Astrocyte (in vitro differentiated cells and primary cell): Measurements from ENCODE around the gene TEC.

Experiments used
- EZH2 ChIP-seq: IDR thresholded peaks from 2 replicates; pipeline ENCODE4 v1.6.1; 2012; ENCODE audit warnings: mild to moderate bottlenecking, low read length, inconsistent platforms; ENCODE audit not compliant: insufficient read depth
- TF ChIP-seq, protein P1 (sequence below): IDR thresholded peaks from 2 replicates; pipeline ENCODE4 v1.5.1; 2011; ENCODE audit warnings: low read depth, mild to moderate bottlenecking, inconsistent platforms, low read length, moderate library complexity; ENCODE audit not compliant: insufficient read depth

DNA sequence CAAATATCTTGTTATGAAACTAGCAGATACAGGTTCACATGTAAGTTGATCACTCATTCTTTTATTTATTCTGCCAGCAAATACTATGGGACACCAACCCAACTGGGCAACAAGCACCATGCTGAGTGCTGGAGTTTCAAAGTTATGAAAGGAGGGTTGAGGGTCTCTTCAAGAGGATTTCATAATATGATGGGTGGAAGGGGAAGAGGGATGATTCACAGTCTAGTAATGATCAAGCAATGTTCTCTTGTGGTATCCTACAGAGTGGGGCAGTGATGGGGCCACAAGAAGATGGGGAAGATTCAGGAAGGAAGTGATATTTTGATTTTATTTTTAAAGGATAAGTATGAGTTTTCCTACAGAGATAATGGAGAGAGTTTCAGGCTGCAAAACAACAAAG, 89.4 kb downstream of the TEC start:
- TF ChIP-seq, protein P1, sequence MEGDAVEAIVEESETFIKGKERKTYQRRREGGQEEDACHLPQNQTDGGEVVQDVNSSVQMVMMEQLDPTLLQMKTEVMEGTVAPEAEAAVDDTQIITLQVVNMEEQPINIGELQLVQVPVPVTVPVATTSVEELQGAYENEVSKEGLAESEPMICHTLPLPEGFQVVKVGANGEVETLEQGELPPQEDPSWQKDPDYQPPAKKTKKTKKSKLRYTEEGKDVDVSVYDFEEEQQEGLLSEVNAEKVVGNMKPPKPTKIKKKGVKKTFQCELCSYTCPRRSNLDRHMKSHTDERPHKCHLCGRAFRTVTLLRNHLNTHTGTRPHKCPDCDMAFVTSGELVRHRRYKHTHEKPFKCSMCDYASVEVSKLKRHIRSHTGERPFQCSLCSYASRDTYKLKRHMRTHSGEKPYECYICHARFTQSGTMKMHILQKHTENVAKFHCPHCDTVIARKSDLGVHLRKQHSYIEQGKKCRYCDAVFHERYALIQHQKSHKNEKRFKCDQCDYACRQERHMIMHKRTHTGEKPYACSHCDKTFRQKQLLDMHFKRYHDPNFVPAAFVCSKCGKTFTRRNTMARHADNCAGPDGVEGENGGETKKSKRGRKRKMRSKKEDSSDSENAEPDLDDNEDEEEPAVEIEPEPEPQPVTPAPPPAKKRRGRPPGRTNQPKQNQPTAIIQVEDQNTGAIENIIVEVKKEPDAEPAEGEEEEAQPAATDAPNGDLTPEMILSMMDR, result no peak
- TF ChIP-seq EZH2, result no peak
